H9 (cell line): ENCODE measurements around the gene EPB41L2. TPM values are rescaled to one million over a fixed set of nuclear protein-coding genes. Genes with fewer than 3 reads are reported as not detected.
A peak's percentile ranks its signal among the peaks of the same experiment; 100 is the strongest.

Experiments
- DNase-seq: peaks from one replicate; pipeline ENCODE4 v3.0.0-alpha.2; 2017
- H2AFZ ChIP-seq: one replicate; pipeline ENCODE4 v1.6.1; 2013; ENCODE audit warnings: mild to moderate bottlenecking, low read length, control low read depth, moderate library complexity
- H2AK5ac ChIP-seq: 2 replicates; pipeline ENCODE4 v1.6.1; 2013; ENCODE audit warnings: low read length, control low read depth, mixed read lengths; ENCODE audit not compliant: insufficient read length
- H2BK120ac ChIP-seq: one replicate; pipeline ENCODE4 v1.6.1; 2013; ENCODE audit warnings: low read depth, mild to moderate bottlenecking, low read length, control low read depth, inconsistent platforms; ENCODE audit not compliant: poor library complexity, severe bottlenecking
- H2BK12ac ChIP-seq: 2 replicates; pipeline ENCODE4 v1.6.1; 2013; ENCODE audit warnings: low read length, control low read depth, mixed read lengths, low read depth; ENCODE audit not compliant: insufficient read length
- H2BK15ac ChIP-seq: 2 replicates; pipeline ENCODE4 v1.6.1; 2013; ENCODE audit warnings: low read depth, low read length, control low read depth
- H2BK20ac ChIP-seq: one replicate; pipeline ENCODE4 v1.6.1; 2013; ENCODE audit warnings: low read depth, mild to moderate bottlenecking, low read length, control low read depth, inconsistent platforms; ENCODE audit not compliant: poor library complexity, severe bottlenecking
- H2BK5ac ChIP-seq: 2 replicates; pipeline ENCODE4 v1.6.1; 2013; ENCODE audit warnings: low read length, control low read depth, mixed read lengths; ENCODE audit not compliant: insufficient read length
- H3K14ac ChIP-seq: 2 replicates; pipeline ENCODE4 v1.6.1; 2013; ENCODE audit warnings: low read length, control low read depth; ENCODE audit not compliant: insufficient read depth
- H3K18ac ChIP-seq: 2 replicates; pipeline ENCODE4 v1.6.1; 2013; ENCODE audit warnings: low read depth, mild to moderate bottlenecking, mixed read lengths, low read length, control low read depth; ENCODE audit not compliant: insufficient read length
- H3K23ac ChIP-seq: 2 replicates; pipeline ENCODE4 v1.6.1; 2013; ENCODE audit warnings: low read length, control low read depth, mixed read lengths, low read depth; ENCODE audit not compliant: insufficient read length
- H3K23me2 ChIP-seq: 2 replicates; pipeline ENCODE4 v1.6.1; 2013; ENCODE audit warnings: low read depth, mild to moderate bottlenecking, mixed read lengths, low read length, control low read depth; ENCODE audit not compliant: insufficient read length, poor library complexity, severe bottlenecking
- H3K27ac ChIP-seq: 2 replicates; pipeline ENCODE4 v1.5.1; 2013; ENCODE audit warnings: low read length, control low read depth, mixed read lengths, low read depth; ENCODE audit not compliant: insufficient read length
- H3K27me3 ChIP-seq: 2 replicates; pipeline ENCODE4 v1.6.1; 2013; ENCODE audit warnings: low read length, control low read depth, inconsistent platforms; ENCODE audit not compliant: insufficient read depth
- H3K4ac ChIP-seq: 2 replicates; pipeline ENCODE4 v1.6.1; 2013; ENCODE audit warnings: low read depth, mild to moderate bottlenecking, control low read depth, inconsistent platforms, low read length, moderate library complexity
- H3K4me1 ChIP-seq: 2 replicates; pipeline ENCODE4 v1.6.1; 2013; ENCODE audit warnings: low read length, control low read depth, inconsistent platforms; ENCODE audit not compliant: insufficient read depth
- H3K4me2 ChIP-seq: 2 replicates; pipeline ENCODE4 v1.6.1; 2013; ENCODE audit warnings: low read length, control low read depth, mixed read lengths; ENCODE audit not compliant: insufficient read length, insufficient read depth
- H3K56ac ChIP-seq: 2 replicates; pipeline ENCODE4 v1.6.1; 2013; ENCODE audit warnings: low read depth, mild to moderate bottlenecking, mixed read lengths, low read length, control low read depth; ENCODE audit not compliant: insufficient read length
- H3K79me1 ChIP-seq: 2 replicates; pipeline ENCODE4 v1.6.1; 2013; ENCODE audit warnings: low read depth, mild to moderate bottlenecking, moderate library complexity, low read length, control low read depth, inconsistent platforms; ENCODE audit not compliant: insufficient read depth, poor library complexity, severe bottlenecking
- H3K79me2 ChIP-seq: 2 replicates; pipeline ENCODE4 v1.6.1; 2013; ENCODE audit warnings: low read length, control low read depth, inconsistent platforms; ENCODE audit not compliant: insufficient read depth
- H3K9ac ChIP-seq: 2 replicates; pipeline ENCODE4 v1.6.1; 2013; ENCODE audit warnings: low read length, control low read depth, mixed read lengths; ENCODE audit not compliant: insufficient read length; ENCODE audit errors: extremely low read depth
- H3K9me3 ChIP-seq: one replicate; pipeline ENCODE4 v1.6.1; 2013; ENCODE audit warnings: low read depth, low read length, inconsistent platforms; ENCODE audit not compliant: control insufficient read depth
- H3T11ph ChIP-seq: one replicate; pipeline ENCODE4 v1.6.1; 2013; ENCODE audit warnings: mild to moderate bottlenecking, low read length, control low read depth, inconsistent platforms
- H4K20me1 ChIP-seq: one replicate; pipeline ENCODE4 v1.6.1; 2013; ENCODE audit not compliant: control insufficient read depth, insufficient read length, insufficient read depth
- H4K5ac ChIP-seq: 2 replicates; pipeline ENCODE4 v1.6.1; 2013; ENCODE audit warnings: low read depth, mild to moderate bottlenecking, mixed read lengths, low read length, control low read depth; ENCODE audit not compliant: insufficient read length
- H4K8ac ChIP-seq: replicated peaks from 2 replicates; pipeline ENCODE4 v1.6.1; 2013; ENCODE audit warnings: low read length, control low read depth, mixed read lengths, low read depth; ENCODE audit not compliant: insufficient read length
- H4K91ac ChIP-seq: 2 replicates; pipeline ENCODE4 v1.6.1; 2013; ENCODE audit warnings: low read depth, mild to moderate bottlenecking, moderate library complexity, mixed read lengths, low read length, control low read depth; ENCODE audit not compliant: insufficient read length
- H3K27ac Mint-ChIP-seq, 3 experiments: 2 replicates in 2 of 3; 3 replicates in 1 of 3; pipeline ENCODE4 v1.8.0; 2020 to 2021; ENCODE audit warnings: mixed read lengths in 3 of 3, mild to moderate bottlenecking in 1 of 3, moderate library complexity in 1 of 3
- H3K27me3 Mint-ChIP-seq: 2 replicates; pipeline ENCODE4 v1.8.0; 2021; ENCODE audit warnings: low read depth, mild to moderate bottlenecking, moderate library complexity, mixed read lengths
- H3K36me3 Mint-ChIP-seq, 3 experiments: 2 replicates in 2 of 3; 3 replicates in 1 of 3; pipeline ENCODE4 v1.8.0; 2020 to 2021; ENCODE audit warnings: low read depth in 3 of 3, mixed read lengths in 3 of 3; ENCODE audit not compliant: insufficient read depth in 1 of 3
- H3K4me1 Mint-ChIP-seq, 2 experiments: 2 replicates each; pipeline ENCODE4 v1.8.0; 2020; ENCODE audit warnings: mixed read lengths in 2 of 2
- H3K4me3 Mint-ChIP-seq, 2 experiments: 2 replicates in 1 of 2; 3 replicates in 1 of 2; pipeline ENCODE4 v1.8.0; 2020 to 2021; ENCODE audit warnings: mild to moderate bottlenecking in 2 of 2, mixed read lengths in 2 of 2, moderate library complexity in 1 of 2
- H3K9me3 Mint-ChIP-seq, 2 experiments: 2 replicates in 1 of 2; 3 replicates in 1 of 2; pipeline ENCODE4 v1.8.0; 2020; ENCODE audit warnings: mild to moderate bottlenecking in 2 of 2, mixed read lengths in 2 of 2, moderate library complexity in 1 of 2
- WGBS: extraction: QIAGEN DNeasy Blood & Tissue Kit; methylation state at CpG from one replicate; pipeline ENCODE4 v1.1.7; 2013; ENCODE audit warnings: missing lambda C conversion rate, low lambda C conversion rate, mixed read lengths; ENCODE audit not compliant: insufficient read length; ENCODE audit errors: extremely low coverage; 5-methylcytosine and 5-hydroxymethylcytosine counted together
- total RNA-seq: library from RNA; stranded (reverse); gene quantifications from 2 replicates; pipeline ENCODE4 v1.2.1, GENCODE V29; 2021
- TF ChIP-seq, protein P1 (sequence below): fragments of 200-600 bp; sonication (generic); conservative IDR thresholded peaks from 3 replicates; pipeline ENCODE4 v1.8.0; 2021; ENCODE audit warnings: antibody characterized with exemption, mild to moderate bottlenecking

Gene EPB41L2
- total RNA-seq, 1 experiment from 2014 or later: 90.2 TPM

- H3K4me1 Mint-ChIP-seq: peaks cover 58 to 73% of the 10 kb centered on the region in 2 experiments
- Histone ChIP-seq H3K27me3 (no peaks in the 10 kb centered on the region), H3K4ac (no peak overlapping the region), H2BK15ac (no peak overlapping the region), H3K9ac (no peak overlapping the region), H4K20me1 (no peaks in the 10 kb centered on the region), H4K91ac (no peak overlapping the region), H2BK5ac (no peak overlapping the region), H3K18ac (no peak overlapping the region), H2BK20ac (no peak overlapping the region), H2AFZ (no peak overlapping the region), H3K27ac (no peak overlapping the region), H3K56ac (no peak overlapping the region), H3K4me2 (peak overlapping the region; percentile 3), H4K5ac (no peak overlapping the region), H3K9me3 (no peaks in the 10 kb centered on the region), H2BK12ac (no peak overlapping the region), H3K79me1 (no peaks in the 10 kb centered on the region), H4K8ac (no peak overlapping the region), H3K79me2 (peaks cover 7% of the 10 kb centered on the region), H3K23ac (no peak overlapping the region), H2BK120ac (no peak overlapping the region), H3K4me1 (peaks cover 18% of the 10 kb centered on the region), H3K23me2 (no peaks in the 10 kb centered on the region), H3T11ph (no peak overlapping the region), H3K14ac (no peak overlapping the region), H2AK5ac (no peak overlapping the region)
- H3K27ac Mint-ChIP-seq: peak overlapping the region in 1 of 3 experiments; percentile 0; a peak in 3 of 7 replicates
- TF ChIP-seq, protein P1, sequence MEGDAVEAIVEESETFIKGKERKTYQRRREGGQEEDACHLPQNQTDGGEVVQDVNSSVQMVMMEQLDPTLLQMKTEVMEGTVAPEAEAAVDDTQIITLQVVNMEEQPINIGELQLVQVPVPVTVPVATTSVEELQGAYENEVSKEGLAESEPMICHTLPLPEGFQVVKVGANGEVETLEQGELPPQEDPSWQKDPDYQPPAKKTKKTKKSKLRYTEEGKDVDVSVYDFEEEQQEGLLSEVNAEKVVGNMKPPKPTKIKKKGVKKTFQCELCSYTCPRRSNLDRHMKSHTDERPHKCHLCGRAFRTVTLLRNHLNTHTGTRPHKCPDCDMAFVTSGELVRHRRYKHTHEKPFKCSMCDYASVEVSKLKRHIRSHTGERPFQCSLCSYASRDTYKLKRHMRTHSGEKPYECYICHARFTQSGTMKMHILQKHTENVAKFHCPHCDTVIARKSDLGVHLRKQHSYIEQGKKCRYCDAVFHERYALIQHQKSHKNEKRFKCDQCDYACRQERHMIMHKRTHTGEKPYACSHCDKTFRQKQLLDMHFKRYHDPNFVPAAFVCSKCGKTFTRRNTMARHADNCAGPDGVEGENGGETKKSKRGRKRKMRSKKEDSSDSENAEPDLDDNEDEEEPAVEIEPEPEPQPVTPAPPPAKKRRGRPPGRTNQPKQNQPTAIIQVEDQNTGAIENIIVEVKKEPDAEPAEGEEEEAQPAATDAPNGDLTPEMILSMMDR: no peak
- no peak for DNase-seq
- no peaks in the 10 kb centered on the region; a peak in 1 of 7 replicates for H3K36me3 Mint-ChIP-seq
- H3K9me3 Mint-ChIP-seq: peaks cover 0 to 2% of the 10 kb centered on the region in 2 experiments; a peak in 1 of 5 replicates
- H3K4me3 Mint-ChIP-seq: peak overlapping the region; percentile 0 to 1; a peak in 1 of 5 replicates
- no CpG with 5 or more reads among the region's 6 CpGs for WGBS
- no peaks in the 10 kb centered on the region for H3K27me3 Mint-ChIP-seq
Measured at GRCh38 chr6:130997061-130997753, 65.8 kb downstream of the EPB41L2 start.
